GM23338 (cell line): ENCODE results near the gene NXPH3. TPM values are rescaled to one million over a fixed set of nuclear protein-coding genes. Genes with fewer than 3 reads are reported as not detected.

Source experiments
- ATAC-seq: fragments of 200-7000 bp; cut with Tn5 transposase; 3 replicates; pipeline ENCODE4 v1.9.1; 2020
- DNase-seq: peaks from one replicate; pipeline ENCODE4 v3.0.0-alpha.2; 2015; ENCODE audit warnings: low spot score
- H2AFZ ChIP-seq: fragments of 200-600 bp; sonication (generic); 2 replicates; pipeline ENCODE4 v1.8.0; 2016; ENCODE audit warnings: antibody characterized with exemption, mild to moderate bottlenecking, moderate library complexity
- H3F3A ChIP-seq: fragments of 200-600 bp; sonication (generic); replicated peaks from 2 replicates; pipeline ENCODE4 v1.8.0; 2017; ENCODE audit warnings: antibody characterized with exemption, mixed run types, low read depth
- H3K27ac ChIP-seq: fragments of 200-600 bp; sonication (generic); 2 replicates; pipeline ENCODE4 v1.6.1; 2016; ENCODE audit warnings: low read depth
- H3K27me3 ChIP-seq: fragments of 200-600 bp; sonication (generic); 2 replicates; pipeline ENCODE4 v1.8.0; 2016; ENCODE audit warnings: mild to moderate bottlenecking, mixed run types, moderate library complexity; ENCODE audit not compliant: insufficient read depth
- H3K36me3 ChIP-seq: fragments of 200-600 bp; sonication (generic); 2 replicates; pipeline ENCODE4 v1.8.0; 2016; ENCODE audit warnings: mild to moderate bottlenecking; ENCODE audit not compliant: insufficient read depth
- H3K4me1 ChIP-seq: fragments of 200-600 bp; sonication (generic); 2 replicates; pipeline ENCODE4 v1.8.0; 2016; ENCODE audit warnings: mild to moderate bottlenecking, moderate library complexity; ENCODE audit not compliant: insufficient read depth
- H3K4me2 ChIP-seq: fragments of 200-600 bp; sonication (generic); 2 replicates; pipeline ENCODE4 v1.7.1; 2017; ENCODE audit warnings: mixed run types
- H3K4me3 ChIP-seq: fragments of 200-600 bp; sonication (generic); 2 replicates; pipeline ENCODE4 v1.6.1; 2016; ENCODE audit warnings: mixed run types
- H3K79me2 ChIP-seq: fragments of 200-600 bp; sonication (generic); replicated peaks from 2 replicates; pipeline ENCODE4 v1.8.0; 2017; ENCODE audit warnings: mild to moderate bottlenecking; ENCODE audit not compliant: insufficient read depth
- H3K9me2 ChIP-seq: fragments of 200-600 bp; sonication (generic); 2 replicates; pipeline ENCODE4 v1.8.0; 2017; ENCODE audit not compliant: insufficient read depth
- H4K20me1 ChIP-seq: fragments of 200-600 bp; sonication (generic); replicated peaks from 2 replicates; pipeline ENCODE4 v1.8.0; 2017; ENCODE audit warnings: mild to moderate bottlenecking; ENCODE audit not compliant: insufficient read depth
- H3K27ac Mint-ChIP-seq: 2 replicates; pipeline ENCODE4 v1.8.0; 2020; ENCODE audit warnings: inconsistent platforms, mild to moderate bottlenecking, moderate library complexity, mixed read lengths
- H3K27me3 Mint-ChIP-seq: 3 replicates; pipeline ENCODE4 v1.8.0; 2022; ENCODE audit warnings: low read depth, mild to moderate bottlenecking, moderate library complexity, mixed read lengths, inconsistent platforms; ENCODE audit not compliant: insufficient read depth, poor library complexity
- H3K36me3 Mint-ChIP-seq: 3 replicates; pipeline ENCODE4 v1.8.0; 2021; ENCODE audit warnings: low read depth, mild to moderate bottlenecking, inconsistent platforms, moderate library complexity, mixed read lengths
- H3K4me1 Mint-ChIP-seq: 3 replicates; pipeline ENCODE4 v1.8.0; 2020; ENCODE audit warnings: mild to moderate bottlenecking, inconsistent platforms, mixed read lengths
- H3K4me3 Mint-ChIP-seq: 3 replicates; pipeline ENCODE4 v1.8.0; 2021; ENCODE audit warnings: moderate library complexity, mild to moderate bottlenecking, inconsistent platforms, mixed read lengths
- H3K9me3 Mint-ChIP-seq: 3 replicates; pipeline ENCODE4 v1.8.0; 2020; ENCODE audit warnings: moderate library complexity, mild to moderate bottlenecking, inconsistent platforms, mixed read lengths
- CREB1 ChIP-seq: fragments of 250-450 bp; sonication (Bioruptor Pico); IDR thresholded peaks from 2 replicates; pipeline ENCODE4 v1.5.0; 2020; ENCODE audit warnings: low read depth, mild to moderate bottlenecking, moderate library complexity
- EZH2 ChIP-seq: fragments of 200-600 bp; sonication (generic); IDR thresholded peaks from one replicate; pipeline ENCODE4 v1.8.0; 2017; ENCODE audit warnings: antibody characterized with exemption, mild to moderate bottlenecking, low read depth; ENCODE audit not compliant: unreplicated experiment
- NANOG ChIP-seq: IDR thresholded peaks from 2 replicates; pipeline ENCODE4 v1.6.1; 2016; ENCODE audit warnings: antibody characterized with exemption, borderline replicate concordance
- POLR2AphosphoS5 ChIP-seq: IDR thresholded peaks from 2 replicates; pipeline ENCODE4 v1.6.1; 2016; ENCODE audit warnings: antibody characterized with exemption, low read depth
- STAT1 ChIP-seq: IDR thresholded peaks from one replicate; pipeline ENCODE4 v1.6.1; 2016; ENCODE audit warnings: antibody characterized with exemption; ENCODE audit not compliant: unreplicated experiment
- ZNF462 ChIP-seq: fragments of 250-450 bp; sonication (Bioruptor Pico); IDR thresholded peaks from 2 replicates; pipeline ENCODE4 v1.5.0; 2020; ENCODE audit warnings: mild to moderate bottlenecking, moderate library complexity
- polyA plus RNA-seq: library from polyadenylated mRNA; unstranded; fragments of >200 nt; fragmentation: Nextera tagmentation; extraction: Ambion mirVana; gene quantifications from 2 replicates; pipeline ENCODE4 v1.2.1, GENCODE V29; 2016
- total RNA-seq: library from RNA; depleted of rRNA; stranded (reverse); fragments of >200 nt; shearing (Covaris generic); gene quantifications from 2 replicates; pipeline ENCODE4 v1.2.3, GENCODE V29; 2014
- TF ChIP-seq, protein P1 (sequence below): IDR thresholded peaks from one replicate; pipeline ENCODE4 v1.6.1; 2018; ENCODE audit warnings: antibody characterized with exemption; ENCODE audit not compliant: unreplicated experiment

NXPH3 gene
- total and polyA plus RNA-seq, 2 experiments from 2014 or later, result 0.23 to 2.7 TPM

GRCh38 chr17:49612726-49613125 lies 37.1 kb downstream of the NXPH3 start (continued):
- TF ChIP-seq ZNF462, result no peak
- no peak for TF ChIP-seq NANOG
- no peak for TF ChIP-seq POLR2AphosphoS5

DNA sequence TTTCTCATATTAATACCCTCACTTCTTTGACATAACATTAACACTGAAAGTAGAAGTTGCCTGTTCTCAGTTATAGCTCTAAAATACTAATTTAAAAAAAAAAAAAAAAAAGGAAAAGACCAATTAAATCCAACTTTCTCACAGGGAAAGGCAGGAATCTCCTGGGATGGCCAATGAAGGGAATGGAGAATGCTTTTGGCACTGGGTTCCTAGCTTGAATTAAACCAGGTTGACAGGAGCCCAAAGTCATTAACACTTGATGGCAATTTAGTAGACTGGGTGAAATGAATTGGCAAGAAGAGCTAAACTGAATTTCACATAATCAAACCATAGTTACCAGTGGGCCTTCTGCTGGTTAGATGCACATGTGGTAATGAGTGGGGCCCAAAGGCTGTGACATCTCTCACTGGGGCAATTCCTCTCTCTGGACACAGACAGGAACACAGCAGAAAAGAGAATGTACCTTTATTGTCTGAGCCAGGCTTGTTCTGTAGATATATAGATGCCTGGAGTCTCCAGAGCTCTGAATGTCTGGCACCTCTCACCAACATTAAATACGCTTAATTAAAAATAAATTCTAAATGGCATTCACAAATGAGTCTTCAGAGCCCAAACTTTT lies 37.6 kb downstream of the NXPH3 start:
- H3K27me3 Mint-ChIP-seq, result peaks cover 4% of the 10 kb centered on the region
- H3F3A ChIP-seq, result no peaks in the 10 kb centered on the region
- H3K36me3 Mint-ChIP-seq, result peaks cover 21% of the 10 kb centered on the region
- H3K79me2 ChIP-seq, result no peaks in the 10 kb centered on the region
- no peaks in the 10 kb centered on the region for H3K4me1 ChIP-seq
- no peak overlapping the region for H3K27ac Mint-ChIP-seq
- H3K9me2 ChIP-seq, result no peaks in the 10 kb centered on the region
- no peaks in the 10 kb centered on the region; the same call in 1 of the 2 replicates for H4K20me1 ChIP-seq
- no peaks in the 10 kb centered on the region for H3K27me3 ChIP-seq
- DNase-seq, result no peak
- peaks cover 6% of the 10 kb centered on the region; the same call in 1 of the 2 replicates for H3K36me3 ChIP-seq
- H3K4me2 ChIP-seq, result no peak overlapping the region
- no peaks in the 10 kb centered on the region for H3K9me3 Mint-ChIP-seq
- H3K27ac ChIP-seq, result no peak overlapping the region
- no peak overlapping the region for H3K4me3 ChIP-seq
- H3K4me1 Mint-ChIP-seq, result no peaks in the 10 kb centered on the region
- no peak for ATAC-seq
- H3K4me3 Mint-ChIP-seq, result no peak overlapping the region
- no peak overlapping the region for H2AFZ ChIP-seq
- TF ChIP-seq STAT1 (no peak), EZH2 (no peak), POLR2AphosphoS5 (no peak), CREB1 (CRISPR knock-in tag) (no peak)
- TF ChIP-seq, protein P1, sequence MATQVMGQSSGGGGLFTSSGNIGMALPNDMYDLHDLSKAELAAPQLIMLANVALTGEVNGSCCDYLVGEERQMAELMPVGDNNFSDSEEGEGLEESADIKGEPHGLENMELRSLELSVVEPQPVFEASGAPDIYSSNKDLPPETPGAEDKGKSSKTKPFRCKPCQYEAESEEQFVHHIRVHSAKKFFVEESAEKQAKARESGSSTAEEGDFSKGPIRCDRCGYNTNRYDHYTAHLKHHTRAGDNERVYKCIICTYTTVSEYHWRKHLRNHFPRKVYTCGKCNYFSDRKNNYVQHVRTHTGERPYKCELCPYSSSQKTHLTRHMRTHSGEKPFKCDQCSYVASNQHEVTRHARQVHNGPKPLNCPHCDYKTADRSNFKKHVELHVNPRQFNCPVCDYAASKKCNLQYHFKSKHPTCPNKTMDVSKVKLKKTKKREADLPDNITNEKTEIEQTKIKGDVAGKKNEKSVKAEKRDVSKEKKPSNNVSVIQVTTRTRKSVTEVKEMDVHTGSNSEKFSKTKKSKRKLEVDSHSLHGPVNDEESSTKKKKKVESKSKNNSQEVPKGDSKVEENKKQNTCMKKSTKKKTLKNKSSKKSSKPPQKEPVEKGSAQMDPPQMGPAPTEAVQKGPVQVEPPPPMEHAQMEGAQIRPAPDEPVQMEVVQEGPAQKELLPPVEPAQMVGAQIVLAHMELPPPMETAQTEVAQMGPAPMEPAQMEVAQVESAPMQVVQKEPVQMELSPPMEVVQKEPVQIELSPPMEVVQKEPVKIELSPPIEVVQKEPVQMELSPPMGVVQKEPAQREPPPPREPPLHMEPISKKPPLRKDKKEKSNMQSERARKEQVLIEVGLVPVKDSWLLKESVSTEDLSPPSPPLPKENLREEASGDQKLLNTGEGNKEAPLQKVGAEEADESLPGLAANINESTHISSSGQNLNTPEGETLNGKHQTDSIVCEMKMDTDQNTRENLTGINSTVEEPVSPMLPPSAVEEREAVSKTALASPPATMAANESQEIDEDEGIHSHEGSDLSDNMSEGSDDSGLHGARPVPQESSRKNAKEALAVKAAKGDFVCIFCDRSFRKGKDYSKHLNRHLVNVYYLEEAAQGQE, result no peak
